NB4 (cell line): ENCODE measurements around the gene ADAM29.

Experiments
- DNase-seq: peaks from one replicate; pipeline ENCODE4 v3.0.0; 2010; ENCODE audit warnings: low read depth
- H3K4me3 ChIP-seq: one replicate; pipeline ENCODE4 v1.5.1; 2011; ENCODE audit warnings: mild to moderate bottlenecking, low read depth, low read length, moderate library complexity
- MAX ChIP-seq: IDR thresholded peaks from 2 replicates; pipeline ENCODE4 v1.6.1; 2011; ENCODE audit warnings: low read depth, low read length
- MYC ChIP-seq: IDR thresholded peaks from 2 replicates; pipeline ENCODE4 v1.6.1; 2011; ENCODE audit warnings: low read depth, low read length
- POLR2A ChIP-seq: IDR thresholded peaks from 2 replicates; pipeline ENCODE4 v1.6.1; 2011; ENCODE audit warnings: mild to moderate bottlenecking; ENCODE audit not compliant: insufficient read length; ENCODE audit errors: extremely low read depth
- TF ChIP-seq, protein P1 (sequence below): IDR thresholded peaks from one replicate; pipeline ENCODE4 v1.5.1; 2012; ENCODE audit warnings: low read depth, low read length

ADAM29 gene

DNA sequence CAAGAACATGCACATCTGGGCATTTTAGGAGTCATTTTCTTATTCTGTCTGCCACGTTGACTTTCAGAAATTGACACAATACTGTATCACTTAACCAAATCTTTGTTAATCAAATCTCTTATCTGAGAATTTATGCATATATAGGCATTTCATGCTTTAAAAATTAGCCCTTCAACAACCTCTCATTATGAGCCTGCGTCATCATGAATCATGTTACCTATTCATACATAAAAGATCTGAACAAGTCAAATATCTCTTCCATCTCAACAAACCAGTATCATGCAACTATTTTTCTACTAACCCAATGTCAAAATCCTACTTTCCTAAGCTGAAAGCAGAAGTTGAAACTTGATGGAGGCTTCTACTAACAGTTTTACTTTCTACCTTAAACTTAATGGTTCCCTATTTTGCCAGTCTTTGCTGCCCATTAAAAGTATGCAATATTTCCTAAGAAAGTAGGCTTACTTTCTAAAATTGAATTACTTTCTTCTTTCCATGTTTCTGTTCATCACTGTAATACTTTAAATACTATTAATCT is 1.8 kb downstream of the ADAM29 start:
- no peak for TF ChIP-seq MYC
- TF ChIP-seq, protein P1, sequence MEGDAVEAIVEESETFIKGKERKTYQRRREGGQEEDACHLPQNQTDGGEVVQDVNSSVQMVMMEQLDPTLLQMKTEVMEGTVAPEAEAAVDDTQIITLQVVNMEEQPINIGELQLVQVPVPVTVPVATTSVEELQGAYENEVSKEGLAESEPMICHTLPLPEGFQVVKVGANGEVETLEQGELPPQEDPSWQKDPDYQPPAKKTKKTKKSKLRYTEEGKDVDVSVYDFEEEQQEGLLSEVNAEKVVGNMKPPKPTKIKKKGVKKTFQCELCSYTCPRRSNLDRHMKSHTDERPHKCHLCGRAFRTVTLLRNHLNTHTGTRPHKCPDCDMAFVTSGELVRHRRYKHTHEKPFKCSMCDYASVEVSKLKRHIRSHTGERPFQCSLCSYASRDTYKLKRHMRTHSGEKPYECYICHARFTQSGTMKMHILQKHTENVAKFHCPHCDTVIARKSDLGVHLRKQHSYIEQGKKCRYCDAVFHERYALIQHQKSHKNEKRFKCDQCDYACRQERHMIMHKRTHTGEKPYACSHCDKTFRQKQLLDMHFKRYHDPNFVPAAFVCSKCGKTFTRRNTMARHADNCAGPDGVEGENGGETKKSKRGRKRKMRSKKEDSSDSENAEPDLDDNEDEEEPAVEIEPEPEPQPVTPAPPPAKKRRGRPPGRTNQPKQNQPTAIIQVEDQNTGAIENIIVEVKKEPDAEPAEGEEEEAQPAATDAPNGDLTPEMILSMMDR, result no peak
- no peak for TF ChIP-seq MAX
- no peak for TF ChIP-seq POLR2A
- no peak for DNase-seq
- no peak overlapping the region for H3K4me3 ChIP-seq

DNA sequence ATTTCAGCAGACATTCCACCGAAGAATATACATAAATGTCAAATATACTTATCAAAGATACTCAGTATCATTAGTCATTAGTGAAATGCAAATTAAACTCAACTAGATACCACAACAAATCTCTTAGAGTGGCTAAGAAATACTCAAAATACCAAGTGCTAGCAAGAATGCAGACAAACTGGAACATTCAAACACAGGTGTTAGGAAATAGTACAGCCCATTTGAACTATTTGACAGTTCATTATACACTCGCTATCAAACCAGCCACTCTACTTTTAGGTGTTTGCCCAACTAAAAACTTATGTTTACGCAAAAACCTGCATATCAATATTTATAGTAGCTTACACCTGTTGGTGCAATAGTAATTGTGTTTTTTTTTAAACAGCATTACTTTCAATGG is 8.8 kb downstream of the ADAM29 start:
- no peak overlapping the region for H3K4me3 ChIP-seq
- TF ChIP-seq, protein P1, result no peak
- TF ChIP-seq POLR2A, result no peak
- no peak for TF ChIP-seq MAX
- no peak for TF ChIP-seq MYC
- no peak for DNase-seq

GRCh38 chr4:174928174-174928573 is 10.0 kb downstream of the ADAM29 start:
- no peak overlapping the region for H3K4me3 ChIP-seq
- DNase-seq, result no peak
- TF ChIP-seq MAX, result no peak
- no peak for TF ChIP-seq POLR2A
- TF ChIP-seq, protein P1, result no peak
- no peak for TF ChIP-seq MYC

GRCh38 chr4:174928575-174929253 is 10.6 kb downstream of the ADAM29 start:
- no peak for DNase-seq
- H3K4me3 ChIP-seq, result no peak overlapping the region
- no peak for TF ChIP-seq MAX
- TF ChIP-seq, protein P1, result no peak
- TF ChIP-seq POLR2A, result no peak

DNA sequence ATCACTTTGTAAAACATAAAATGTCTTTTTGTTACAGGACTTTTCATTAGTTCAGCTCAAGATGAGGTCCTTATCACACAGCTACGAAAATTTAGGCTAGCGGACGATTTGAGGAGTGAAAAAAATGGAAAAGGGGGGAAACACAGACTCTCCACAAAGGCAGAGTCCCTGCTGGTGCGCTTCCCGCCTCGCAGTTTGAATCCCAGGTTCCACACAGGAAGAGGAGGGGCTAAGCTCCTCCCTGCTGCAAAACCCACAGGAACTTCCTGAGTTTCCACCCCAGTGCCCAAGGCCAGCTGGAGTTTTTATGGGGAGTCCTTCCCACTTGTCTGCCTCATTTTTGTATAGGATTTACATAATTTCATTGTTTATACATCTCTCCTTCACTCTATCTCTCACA is 11.2 kb downstream of the ADAM29 start:
- TF ChIP-seq, protein P1, result no peak
- no peak for TF ChIP-seq POLR2A
- TF ChIP-seq MYC, result no peak
- TF ChIP-seq MAX, result no peak
- DNase-seq, result no peak
- no peak overlapping the region for H3K4me3 ChIP-seq

DNA sequence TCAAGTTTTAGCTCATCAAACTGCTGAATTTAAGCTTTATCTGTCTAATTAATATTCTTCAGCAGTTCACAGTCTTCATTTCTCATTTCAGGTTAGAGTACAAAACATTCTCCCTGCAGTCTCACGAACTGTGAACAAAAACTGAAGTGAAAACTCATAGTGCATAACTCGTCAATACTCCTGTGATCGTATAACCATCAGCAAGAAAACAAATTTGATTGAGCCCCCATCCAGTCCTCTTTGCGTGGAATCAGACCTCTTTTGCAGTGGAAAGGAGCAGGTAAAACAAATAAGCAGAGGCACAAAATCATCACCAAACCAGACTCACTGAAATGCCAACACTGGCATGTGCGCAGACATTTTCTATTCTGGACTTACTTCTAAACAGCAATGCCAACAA is 12.7 kb downstream of the ADAM29 start:
- H3K4me3 ChIP-seq, result no peak overlapping the region
- TF ChIP-seq POLR2A, result no peak
- TF ChIP-seq MAX, result no peak
- TF ChIP-seq MYC, result no peak
- TF ChIP-seq, protein P1, result no peak
- no peak for DNase-seq
